Thyroid gland (tissue), 4 donors: ENCODE measurements around the gene ACVR1B. TPM values are rescaled to one million over a fixed set of nuclear protein-coding genes. Genes with fewer than 3 reads are reported as not detected.

Experiments
- DNase-seq, 2 donors: peaks; one replicate each; pipeline ENCODE4 v3.0.0-alpha.2; 2019
- H3K27ac ChIP-seq, 3 donors: fragments of 200-600 bp; sonication (generic); 1 replicate in 2 of 3; 2 replicates in 1 of 3; pipeline ENCODE4 v1.5.1; 2016 to 2019; ENCODE audit warnings: mild to moderate bottlenecking in 1 of 3, moderate library complexity in 1 of 3
- H3K27me3 ChIP-seq: fragments of 200-600 bp; sonication (generic); one replicate; pipeline ENCODE4 v1.5.1; 2019
- H3K36me3 ChIP-seq, 2 donors: fragments of 200-600 bp; sonication (generic); one replicate each; pipeline ENCODE4 v1.5.1; 2016 to 2019
- H3K4me1 ChIP-seq, 2 donors: fragments of 200-600 bp; sonication (generic); one replicate each; pipeline ENCODE4 v1.5.1; 2017 to 2019
- H3K4me3 ChIP-seq, 3 donors: fragments of 200-600 bp; sonication (generic); replicated peaks in 1 of 3; 1 replicate in 2 of 3; 2 replicates in 1 of 3; pipeline ENCODE4 v1.5.1; 2016; ENCODE audit warnings: mild to moderate bottlenecking in 1 of 3
- H3K9me3 ChIP-seq: fragments of 200-600 bp; sonication (generic); one replicate; pipeline ENCODE4 v1.5.1; 2017
- POLR2A ChIP-seq, 2 donors: fragments of 450-650 bp; IDR thresholded peaks; one replicate each; pipeline ENCODE4 v1.6.1; 2017; ENCODE audit warnings: antibody characterized with exemption in 2 of 2, mild to moderate bottlenecking in 2 of 2, moderate library complexity in 1 of 2
- whole genome bisulfite sequencing, 2 donors: methylation state at CpG; one replicate each; pipeline ENCODE4 v1.1.5; 2017; 5-methylcytosine and 5-hydroxymethylcytosine counted together
- intact Hi-C: fragments of 100-400 bp; cut with DNase I; formaldehyde crosslinking; loops from one replicate; pipeline ENCODE4 v1.15.1; 2023
- total RNA-seq, 4 donors: library from RNA; depleted of rRNA; stranded (reverse); fragments of >200 nt; gene quantifications; one replicate each; pipeline ENCODE4 v1.2.3, GENCODE V29; 2016
- TF ChIP-seq, protein P1 (sequence below), 6 experiments: fragments of 200-600 bp in 3 of 6; fragments of 450-650 bp in 3 of 6; sonication (generic) in 3 of 6; IDR thresholded peaks; one replicate each; pipeline ENCODE4 v1.5.1; 2016 to 2019; ENCODE audit warnings: antibody characterized with exemption in 6 of 6, mild to moderate bottlenecking in 2 of 6, inconsistent platforms in 1 of 6, moderate library complexity in 1 of 6

The ACVR1B gene
- total RNA-seq, 4 donors from 2014 or later, result 13.7 to 19.9 (median 19.2) TPM

DNA sequence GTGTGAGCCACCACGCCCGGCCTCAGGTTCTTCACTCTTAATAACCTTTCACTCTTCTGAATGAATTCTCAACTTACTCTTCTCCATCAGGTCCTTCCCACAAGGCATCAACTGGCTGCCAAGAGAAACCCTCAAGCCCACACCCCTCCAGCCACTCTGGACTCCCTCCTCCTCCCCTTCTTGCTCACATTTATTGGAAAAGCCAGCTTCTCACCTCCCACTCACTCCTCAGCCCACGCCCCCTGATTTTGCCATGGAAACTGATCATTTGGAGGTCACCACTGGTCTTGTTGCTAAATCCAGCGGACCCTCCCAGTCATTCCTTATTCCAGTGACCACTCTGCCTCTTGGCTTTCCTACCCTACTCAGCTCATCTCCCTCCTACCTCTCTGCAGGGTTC, 17.4 kb upstream of the ACVR1B start:
- DNase-seq, result no peak
- Histone ChIP-seq H3K36me3 (no peaks in the 10 kb centered on the region), H3K4me1 (no peaks in the 10 kb centered on the region), H3K27me3 (no peaks in the 10 kb centered on the region), H3K9me3 (no peaks in the 10 kb centered on the region), H3K4me3 (no peak overlapping the region), H3K27ac (no peak overlapping the region)
- no peak for TF ChIP-seq POLR2A (IDR thresholded peaks at IDR 0.05)
- TF ChIP-seq, protein P1, sequence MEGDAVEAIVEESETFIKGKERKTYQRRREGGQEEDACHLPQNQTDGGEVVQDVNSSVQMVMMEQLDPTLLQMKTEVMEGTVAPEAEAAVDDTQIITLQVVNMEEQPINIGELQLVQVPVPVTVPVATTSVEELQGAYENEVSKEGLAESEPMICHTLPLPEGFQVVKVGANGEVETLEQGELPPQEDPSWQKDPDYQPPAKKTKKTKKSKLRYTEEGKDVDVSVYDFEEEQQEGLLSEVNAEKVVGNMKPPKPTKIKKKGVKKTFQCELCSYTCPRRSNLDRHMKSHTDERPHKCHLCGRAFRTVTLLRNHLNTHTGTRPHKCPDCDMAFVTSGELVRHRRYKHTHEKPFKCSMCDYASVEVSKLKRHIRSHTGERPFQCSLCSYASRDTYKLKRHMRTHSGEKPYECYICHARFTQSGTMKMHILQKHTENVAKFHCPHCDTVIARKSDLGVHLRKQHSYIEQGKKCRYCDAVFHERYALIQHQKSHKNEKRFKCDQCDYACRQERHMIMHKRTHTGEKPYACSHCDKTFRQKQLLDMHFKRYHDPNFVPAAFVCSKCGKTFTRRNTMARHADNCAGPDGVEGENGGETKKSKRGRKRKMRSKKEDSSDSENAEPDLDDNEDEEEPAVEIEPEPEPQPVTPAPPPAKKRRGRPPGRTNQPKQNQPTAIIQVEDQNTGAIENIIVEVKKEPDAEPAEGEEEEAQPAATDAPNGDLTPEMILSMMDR (IDR thresholded peaks at IDR 0.05), result no peak
- WGBS, 2 donors, result 95% methylated on average over 4 of the region's 4 CpGs
- intact Hi-C loops, result no loop called here

DNA sequence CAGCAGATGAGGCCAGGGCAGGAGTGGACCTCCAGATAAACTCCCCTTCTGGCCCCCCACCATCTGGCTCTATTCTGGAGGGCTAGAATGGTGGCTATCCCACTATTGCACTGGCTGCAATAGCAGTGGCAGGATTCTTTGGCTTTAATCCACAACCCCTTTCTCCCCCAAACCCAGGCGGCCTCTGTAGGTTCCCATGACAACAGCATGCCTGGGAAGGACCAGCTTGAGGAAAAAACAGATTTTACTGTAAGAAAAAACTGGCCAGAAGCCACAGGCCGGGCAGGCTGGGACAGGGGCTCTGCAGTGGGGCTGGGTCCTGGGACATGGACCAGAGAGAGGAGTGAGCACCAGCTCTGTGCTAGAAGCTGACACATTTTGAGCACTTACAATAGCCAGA, 13.6 kb upstream of the ACVR1B start:
- Histone ChIP-seq H3K27me3 (no peaks in the 10 kb centered on the region), H3K27ac (no peak overlapping the region)

DNA sequence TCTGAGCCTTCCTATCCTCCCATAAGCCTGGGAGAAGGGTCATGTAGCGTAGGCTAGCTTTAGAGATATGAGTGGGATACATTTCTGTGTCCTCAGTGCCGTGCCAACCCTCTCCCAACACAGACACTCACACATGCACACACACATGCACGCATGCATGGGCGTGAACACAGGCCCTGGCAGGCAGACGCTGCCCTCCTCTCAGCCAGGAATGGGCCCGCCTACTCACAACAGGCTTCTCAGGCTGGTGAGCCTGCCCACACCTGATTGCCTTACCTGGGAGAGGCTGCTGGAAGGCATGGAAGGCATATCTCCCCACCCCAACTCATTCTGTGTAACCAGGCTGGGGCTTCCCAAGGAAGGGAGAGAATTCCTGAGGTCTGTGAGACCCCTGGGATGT, 12.8 kb upstream of the ACVR1B start:
- H3K9me3 ChIP-seq, result no peaks in the 10 kb centered on the region
- DNase-seq, result no peak
- intact Hi-C loops, result no loop called here
- H3K4me1 ChIP-seq, result peaks cover 0 to 9% of the 10 kb centered on the region in 2 donors
- 98% methylated on average over 4 to 6 of the region's 6 CpGs for WGBS, 2 donors
- no peak overlapping the region for H3K4me3 ChIP-seq
- TF ChIP-seq, protein P1 (IDR thresholded peaks at IDR 0.05), result no peak
- no peak for TF ChIP-seq POLR2A (IDR thresholded peaks at IDR 0.05)
- no peaks in the 10 kb centered on the region for H3K27me3 ChIP-seq
- no peak overlapping the region for H3K27ac ChIP-seq
- H3K36me3 ChIP-seq, result no peaks in the 10 kb centered on the region

More for the DNA sequence above, 13.6 kb upstream of the ACVR1B start:
- Histone ChIP-seq H3K9me3 (no peaks in the 10 kb centered on the region), H3K4me1 (peaks cover 0 to 8% of the 10 kb centered on the region in 2 donors), H3K4me3 (no peak overlapping the region), H3K36me3 (no peaks in the 10 kb centered on the region)
- intact Hi-C loops, result no loop called here
- 60 to 66% methylated on average over 2 of the region's 2 CpGs for WGBS, 2 donors
- DNase-seq, result no peak
- no peak for TF ChIP-seq POLR2A (IDR thresholded peaks at IDR 0.05)
- TF ChIP-seq, protein P1 (IDR thresholded peaks at IDR 0.05), result no peak

DNA sequence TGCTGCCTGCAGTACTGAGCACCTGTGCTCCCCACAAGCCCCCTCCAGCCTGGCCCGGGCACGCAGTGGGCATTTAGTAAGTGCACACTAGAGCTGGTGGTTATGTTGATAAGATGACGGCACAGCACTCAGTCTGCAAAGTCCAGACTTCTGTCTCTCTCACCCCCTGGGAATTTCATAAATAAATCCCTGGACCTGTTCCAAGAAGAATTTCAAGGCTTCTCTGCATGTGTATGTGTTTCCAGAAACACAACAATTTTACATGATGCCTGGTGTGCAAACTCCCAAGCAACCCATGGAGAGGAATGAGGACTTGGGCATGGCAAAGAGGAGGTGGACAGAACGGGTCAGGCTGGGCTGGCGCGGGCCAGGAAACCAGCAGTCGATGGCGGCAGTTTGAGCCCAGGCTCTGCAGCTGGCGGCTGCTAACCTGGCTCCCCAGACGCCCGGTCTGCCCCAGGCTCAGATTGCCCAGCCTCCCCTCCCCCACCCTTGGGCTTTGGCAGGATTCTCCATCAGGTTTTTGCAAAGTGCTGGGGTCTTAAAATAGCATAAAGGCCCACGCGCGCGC, 10.4 kb upstream of the ACVR1B start:
- intact Hi-C loops, result no loop called here
- 55 to 70% methylated on average over 13 to 15 of the region's 15 CpGs for WGBS, 2 donors
- DNase-seq, result no peak
- H3K27me3 ChIP-seq, result no peaks in the 10 kb centered on the region
- no peaks in the 10 kb centered on the region for H3K36me3 ChIP-seq
- TF ChIP-seq POLR2A (IDR thresholded peaks at IDR 0.05), result no peak
- TF ChIP-seq, protein P1 (IDR thresholded peaks at IDR 0.05), result no peak
- H3K4me3 ChIP-seq, result no peak overlapping the region
- peaks cover 0 to 9% of the 10 kb centered on the region in 2 donors for H3K4me1 ChIP-seq
- no peaks in the 10 kb centered on the region for H3K9me3 ChIP-seq
- no peak overlapping the region for H3K27ac ChIP-seq

DNA sequence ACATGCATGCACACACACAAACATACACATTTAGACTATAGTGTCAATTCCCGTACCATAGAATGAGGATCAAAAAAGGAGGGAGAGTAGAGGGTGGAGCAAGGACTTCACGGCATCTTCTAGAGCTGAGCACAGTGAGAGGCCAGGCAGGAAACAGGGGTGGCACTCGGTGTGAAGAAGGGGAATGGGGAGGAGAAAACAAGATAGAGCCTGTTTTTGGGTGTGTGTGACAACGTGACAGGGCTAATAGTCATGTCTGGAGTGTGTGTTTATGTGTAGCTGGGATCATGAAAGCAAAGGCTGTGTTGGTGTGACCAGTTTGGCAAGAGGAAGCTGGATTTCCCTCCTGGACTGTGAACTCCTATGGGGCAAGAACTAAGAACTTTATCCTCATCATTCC, 9.9 kb upstream of the ACVR1B start:
- Histone ChIP-seq H3K27me3 (no peaks in the 10 kb centered on the region), H3K4me3 (no peak overlapping the region), H3K36me3 (no peaks in the 10 kb centered on the region), H3K27ac (no peak overlapping the region), H3K4me1 (peaks cover 0 to 9% of the 10 kb centered on the region in 2 donors), H3K9me3 (no peaks in the 10 kb centered on the region)
- no peak for TF ChIP-seq POLR2A (IDR thresholded peaks at IDR 0.05)
- TF ChIP-seq, protein P1 (IDR thresholded peaks at IDR 0.05), result no peak
- WGBS, 2 donors, result 63 to 67% methylated on average over 4 of the region's 4 CpGs
- intact Hi-C loops, result no loop called here
- DNase-seq, result no peak
